Activated gamma-delta T cell treated with Interleukin-2 at 50 U/mL for 16 hours (primary cell): Measurements from ENCODE around the gene MYO1E.
"Not testable (repeated sequence)": the region's sequence is repeated elsewhere in the genome, so short reads cannot be mapped to it uniquely, and the experiment has no call there.

Source experiments
- DNase-seq: peaks from one replicate; pipeline ENCODE4 v3.0.0-alpha.2; 2020

Gene MYO1E

DNA sequence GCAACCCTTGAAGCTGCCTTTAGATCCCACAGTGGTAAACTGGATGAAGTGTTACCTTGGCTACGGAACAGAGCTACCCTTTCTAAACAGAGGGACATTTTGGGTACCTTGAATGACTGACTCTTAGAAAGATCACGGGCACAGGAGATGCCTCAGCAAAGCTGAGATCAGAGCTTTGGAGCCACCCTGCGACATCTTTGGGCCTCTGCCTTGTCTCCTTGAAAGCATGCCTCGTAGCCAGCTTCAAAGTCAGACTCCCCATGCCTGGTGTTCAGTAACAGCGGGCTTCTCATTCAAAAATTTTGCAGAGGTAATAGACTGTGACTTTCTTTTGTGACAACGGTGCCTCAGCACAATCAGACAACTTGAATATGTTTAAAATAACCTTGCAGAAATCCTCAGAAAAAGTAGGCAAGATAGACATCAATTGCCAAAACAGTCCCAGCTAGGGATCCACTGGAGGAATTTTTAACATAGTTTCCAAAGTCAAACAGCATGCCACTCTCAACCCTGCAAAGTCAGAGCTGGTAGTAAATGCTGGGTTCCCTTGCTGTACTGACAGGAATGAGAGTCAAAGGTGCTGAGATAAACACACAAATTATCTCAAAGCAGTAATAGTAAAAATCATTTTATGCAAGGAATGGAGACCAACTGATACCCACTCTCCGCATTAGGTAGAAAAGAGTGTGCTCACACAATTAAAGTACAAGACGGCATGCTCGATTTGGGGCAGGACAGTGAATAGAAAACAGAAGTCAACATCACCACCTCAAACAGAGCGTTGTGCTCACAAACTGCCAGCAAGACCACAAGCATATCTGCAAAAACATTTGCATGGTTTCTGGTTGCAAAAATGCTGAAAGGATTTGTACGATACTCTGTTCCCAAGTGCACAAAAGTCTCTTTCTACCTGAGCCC lies 82.1 kb downstream of the MYO1E start:
- no peak for DNase-seq

DNA sequence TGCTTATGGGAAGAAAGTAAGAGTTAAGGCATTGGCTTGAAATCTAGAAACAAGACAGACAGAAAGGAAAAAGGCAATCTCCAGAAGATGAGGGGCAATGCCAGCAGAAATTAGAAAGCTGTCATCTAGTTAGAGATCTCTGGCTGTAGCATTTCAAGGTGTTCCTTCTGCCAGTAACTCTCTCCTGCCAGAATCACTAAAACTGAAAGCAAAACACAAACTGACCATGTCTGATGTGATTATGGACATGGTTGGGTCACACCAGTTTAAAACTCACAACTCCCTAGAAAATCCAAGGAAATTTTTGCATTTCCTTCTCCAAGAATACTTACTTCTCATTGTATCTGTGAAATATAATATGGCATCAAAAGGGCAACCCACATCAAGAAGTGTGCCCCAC lies 83.1 kb downstream of the MYO1E start:
- no peak for DNase-seq

DNA sequence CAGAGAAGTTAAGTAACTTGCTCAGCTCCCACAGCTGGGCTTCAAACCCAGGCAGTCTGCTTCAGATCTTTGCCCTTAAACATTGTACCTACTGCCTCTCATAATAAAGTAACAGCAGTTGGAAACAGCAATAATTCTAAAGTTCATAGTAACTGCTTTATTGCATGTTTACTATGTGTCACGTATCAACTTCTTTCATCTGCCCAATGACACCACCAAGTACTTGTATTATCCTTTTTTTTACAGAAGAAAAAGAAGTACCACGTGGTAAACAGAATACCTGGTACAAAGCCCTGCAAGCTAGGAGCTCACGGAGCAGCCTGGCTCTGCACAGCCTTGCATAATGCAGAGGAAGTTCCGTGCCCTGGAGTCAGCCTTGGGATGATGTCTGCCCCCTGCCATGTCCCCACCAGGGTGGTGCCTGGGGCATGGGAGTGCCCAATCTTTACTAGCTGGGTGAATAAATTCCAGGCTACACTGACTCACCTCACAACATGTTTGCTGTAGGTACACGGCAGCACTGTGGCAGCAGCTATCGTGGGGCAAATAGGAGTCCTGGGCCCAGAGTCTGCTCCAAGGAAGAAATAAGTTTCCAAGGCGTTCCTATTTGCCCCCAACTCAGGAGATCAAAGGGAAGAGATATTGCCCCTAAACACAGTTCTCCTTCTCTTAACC lies 88.8 kb downstream of the MYO1E start:
- DNase-seq: no peak

DNA sequence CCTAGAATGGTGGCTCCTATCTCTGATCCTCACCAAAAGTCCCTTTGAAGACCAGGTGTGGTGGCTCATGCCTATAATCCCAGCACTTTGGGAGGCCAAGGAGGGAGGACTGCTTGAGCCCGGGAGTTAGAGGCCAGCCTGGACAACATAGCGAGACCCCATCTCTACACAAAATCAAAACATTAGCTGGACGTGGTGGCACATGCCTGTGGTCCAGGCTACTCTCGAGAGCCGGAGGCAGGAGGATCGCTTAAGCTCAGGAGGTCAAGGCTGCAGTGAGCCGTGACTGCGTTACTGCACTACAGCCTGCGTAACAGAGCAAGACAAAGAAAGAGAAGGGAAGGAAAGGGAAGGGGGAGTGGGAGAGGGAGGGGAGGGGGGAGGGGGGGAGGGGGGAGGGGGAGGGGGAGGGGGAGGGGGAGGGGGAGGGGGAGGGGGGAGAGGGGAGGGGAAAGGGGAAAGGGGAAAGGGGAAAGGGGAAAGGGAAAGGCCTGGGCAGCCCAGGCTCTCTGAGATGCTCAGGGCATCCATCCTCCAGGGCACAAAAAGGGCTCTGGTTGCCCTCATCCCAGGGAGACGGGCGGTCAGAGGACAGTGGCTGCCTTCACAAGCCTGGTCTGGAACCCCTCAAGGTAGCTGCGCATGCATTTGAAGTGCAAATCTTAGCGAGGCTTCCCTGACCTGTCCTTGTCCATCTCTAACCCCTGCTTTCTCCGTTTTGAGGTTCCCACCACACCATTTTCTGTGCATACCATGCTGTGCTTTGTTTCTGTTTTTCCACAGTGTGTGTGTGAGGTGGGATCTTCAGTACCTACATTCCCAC lies 89.9 kb downstream of the MYO1E start:
- DNase-seq: no peak

DNA sequence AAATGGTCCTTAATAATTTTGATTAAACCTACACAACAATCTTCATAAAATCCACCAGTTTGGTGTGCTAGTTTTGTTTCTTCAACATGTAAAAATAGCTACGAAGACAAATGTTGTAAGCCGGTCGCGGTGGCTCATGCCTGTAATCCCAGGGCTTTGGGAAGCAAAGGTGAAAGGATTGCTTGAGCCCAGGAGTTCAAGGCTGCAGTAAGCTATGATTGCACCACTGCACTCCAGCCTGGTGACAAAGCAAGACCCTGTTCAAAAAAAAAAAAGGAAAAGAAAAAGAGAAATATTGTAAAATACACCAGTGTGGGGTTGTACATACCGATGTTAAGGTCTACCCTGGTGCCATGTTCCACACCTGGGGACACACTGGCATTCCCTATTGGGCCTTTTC lies 91.0 kb downstream of the MYO1E start:
- DNase-seq: no peak

DNA sequence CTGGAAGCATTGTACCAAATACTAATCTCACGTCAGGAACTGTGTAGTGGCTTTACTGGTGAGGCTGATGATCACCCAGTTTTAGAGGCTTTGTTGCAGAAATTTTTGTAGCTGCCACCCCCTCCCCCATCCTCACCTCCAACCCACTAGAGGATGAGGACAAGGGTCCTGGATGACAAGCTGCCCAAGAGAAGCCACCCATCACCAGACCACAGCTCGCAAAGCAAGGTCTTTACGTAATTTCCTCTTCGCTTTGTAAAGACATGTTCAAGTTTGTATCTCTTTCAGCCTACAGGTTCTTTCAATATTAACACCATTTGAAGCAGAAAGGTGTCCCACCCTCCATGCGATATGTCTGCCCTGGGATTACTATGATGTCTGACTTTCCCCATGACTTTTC lies 91.8 kb downstream of the MYO1E start:
- no peak for DNase-seq

DNA sequence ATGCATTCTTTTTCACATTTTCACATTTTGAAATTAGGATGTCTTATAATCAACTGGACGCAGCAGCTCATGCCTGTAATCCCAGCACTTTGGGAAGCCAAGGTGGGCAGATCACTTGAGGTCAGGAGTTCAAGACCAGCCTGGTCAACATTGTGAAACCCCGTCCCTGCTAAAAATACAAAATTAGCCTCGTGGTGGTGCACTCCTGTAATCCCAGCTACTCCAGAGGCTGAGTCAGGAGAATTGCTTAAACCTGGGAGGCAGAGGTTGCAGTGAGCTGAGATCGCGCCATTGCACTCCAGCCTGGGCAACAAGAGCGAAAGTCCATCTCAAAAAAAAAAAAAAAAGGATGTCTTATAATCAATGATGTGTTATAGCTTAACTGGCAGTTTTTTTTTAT lies 92.4 kb downstream of the MYO1E start:
- not testable (repeated sequence) for DNase-seq

DNA sequence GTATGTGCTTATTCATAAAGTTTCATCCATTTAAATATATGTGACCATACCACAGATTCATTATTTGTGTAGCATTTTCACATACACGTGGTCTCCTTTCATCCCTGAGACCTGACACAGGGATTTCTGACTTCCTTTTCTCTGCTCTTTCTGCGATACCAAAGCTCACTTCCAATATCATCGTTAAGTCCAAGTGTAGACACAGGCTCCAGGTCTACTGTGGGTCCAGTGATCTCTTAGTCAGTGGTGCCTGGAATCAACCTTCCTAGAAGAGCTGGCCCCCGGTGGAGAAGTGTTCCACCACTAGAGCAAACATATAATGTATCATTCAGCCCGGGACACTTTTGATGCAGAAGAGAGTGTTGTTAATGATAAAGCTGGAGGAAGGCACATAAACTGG lies 93.6 kb downstream of the MYO1E start:
- no peak for DNase-seq

DNA sequence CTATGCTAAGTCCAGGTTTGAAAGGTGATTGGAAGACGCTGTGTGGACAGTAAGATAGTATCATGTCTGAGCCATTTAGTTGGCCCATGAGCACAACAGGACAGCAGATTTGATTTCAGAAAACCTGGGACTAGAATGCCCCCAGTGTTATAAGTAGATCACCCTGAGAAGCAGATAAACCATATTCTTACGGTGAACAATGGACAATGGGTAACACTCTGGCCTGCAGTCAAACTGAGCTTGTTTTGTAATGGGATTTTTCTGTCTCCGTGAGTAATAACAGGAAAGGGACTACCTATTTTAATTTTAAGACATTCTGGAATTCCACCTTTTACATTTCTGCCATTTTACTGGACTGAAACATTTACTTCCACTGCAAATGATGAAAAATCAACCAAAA lies 94.6 kb downstream of the MYO1E start:
- DNase-seq: no peak

DNA sequence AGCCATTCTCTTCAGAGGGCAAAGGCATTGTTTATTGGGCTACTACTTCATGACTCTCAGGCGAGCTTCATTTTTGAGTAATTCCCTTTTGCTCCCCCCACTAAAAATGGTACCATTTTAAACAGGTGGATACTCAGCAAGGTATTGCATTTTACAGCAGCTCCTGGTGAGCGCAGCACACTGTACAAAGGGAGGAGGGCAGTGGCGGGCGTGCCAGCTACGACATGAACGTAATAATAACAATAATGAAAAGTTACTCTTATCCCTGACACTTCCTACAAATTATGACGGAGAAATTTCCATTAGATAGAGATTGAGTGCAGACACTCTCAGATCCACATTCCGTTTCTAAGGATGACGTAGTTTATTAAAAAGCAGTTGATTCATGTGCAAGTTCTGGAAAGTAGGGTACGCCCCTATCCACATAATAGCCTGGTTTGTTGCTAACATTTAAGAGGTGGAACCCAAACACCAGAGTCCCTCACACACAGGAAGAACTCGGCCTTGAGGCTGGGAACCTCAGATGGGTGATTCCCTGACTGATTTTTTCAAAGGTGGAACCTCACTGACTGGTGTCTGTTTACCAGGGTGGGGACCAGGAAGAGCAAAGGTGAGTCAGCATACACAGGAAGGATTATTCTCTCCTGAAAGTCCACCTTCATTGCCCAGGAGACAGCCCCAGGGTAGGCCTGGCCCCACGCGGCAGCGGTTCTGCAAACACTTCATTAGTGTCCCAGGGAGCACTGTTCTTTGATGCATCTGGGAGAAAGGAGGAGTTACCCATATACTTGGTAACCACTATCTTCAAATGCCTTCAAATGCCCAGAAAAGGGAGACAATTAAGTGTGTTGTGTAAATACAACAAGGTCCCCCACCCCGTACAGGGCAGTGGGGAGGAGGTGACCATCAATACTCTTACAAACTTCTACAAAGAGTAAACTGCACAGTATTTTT lies 96.2 kb downstream of the MYO1E start:
- no peak for DNase-seq

DNA sequence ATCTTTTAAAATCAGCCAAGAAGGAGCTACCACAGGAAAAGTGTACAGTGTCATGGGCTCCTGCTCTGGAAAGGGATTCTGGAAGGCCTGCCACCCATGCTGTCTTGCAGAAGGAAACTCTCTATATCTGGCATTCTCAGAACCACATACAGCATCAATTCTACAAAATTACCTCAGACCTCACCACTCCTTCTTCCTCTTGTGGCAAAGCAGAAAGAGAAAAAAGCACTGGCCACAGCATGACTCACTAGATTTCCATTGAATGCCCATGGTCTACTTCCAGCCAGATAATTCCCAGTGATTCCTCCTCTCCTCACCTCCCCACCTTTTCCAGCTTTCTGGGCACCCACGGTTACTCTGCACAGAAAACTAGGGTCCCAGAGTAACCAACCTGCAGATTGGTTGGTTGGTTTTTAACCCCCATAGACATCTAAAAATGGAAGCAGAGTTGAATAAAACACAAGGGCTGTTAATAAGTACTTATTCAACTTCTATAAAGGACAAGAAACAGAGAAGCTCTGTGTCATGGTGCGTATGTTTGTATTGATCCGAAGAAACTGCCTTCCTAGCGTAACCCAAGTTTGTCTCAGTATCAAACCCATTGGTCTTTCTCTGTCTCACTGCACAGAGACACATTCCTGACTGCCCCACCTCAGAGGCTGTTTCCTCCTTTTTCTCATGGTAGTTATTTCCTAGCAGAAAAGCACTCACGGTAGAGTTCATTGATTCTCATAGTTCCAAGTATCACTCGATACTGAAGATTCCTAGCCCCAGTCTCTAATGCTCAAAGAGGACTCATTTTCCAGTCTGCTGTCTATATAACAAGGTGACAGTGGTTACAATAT lies 98.3 kb downstream of the MYO1E start:
- no peak for DNase-seq

DNA sequence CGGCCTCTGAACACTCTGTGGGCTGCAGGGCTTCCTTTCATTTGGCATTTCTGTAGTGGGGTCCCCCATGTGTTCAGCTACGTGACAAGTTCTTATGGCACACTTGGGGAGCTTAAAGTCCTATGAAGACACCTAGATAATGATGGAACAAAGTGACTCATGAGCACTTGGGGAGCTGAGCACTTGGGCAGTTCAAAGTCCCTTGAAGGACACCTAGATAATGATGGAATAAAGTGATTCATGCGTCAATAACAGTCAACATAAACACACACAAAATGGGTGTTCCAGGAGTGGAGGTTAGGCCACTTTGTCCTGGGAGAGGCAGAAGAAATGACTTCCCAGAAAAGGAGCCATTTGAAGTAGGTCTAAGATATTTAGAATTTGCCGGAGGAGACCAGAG lies 99.4 kb downstream of the MYO1E start:
- DNase-seq: no peak

DNA sequence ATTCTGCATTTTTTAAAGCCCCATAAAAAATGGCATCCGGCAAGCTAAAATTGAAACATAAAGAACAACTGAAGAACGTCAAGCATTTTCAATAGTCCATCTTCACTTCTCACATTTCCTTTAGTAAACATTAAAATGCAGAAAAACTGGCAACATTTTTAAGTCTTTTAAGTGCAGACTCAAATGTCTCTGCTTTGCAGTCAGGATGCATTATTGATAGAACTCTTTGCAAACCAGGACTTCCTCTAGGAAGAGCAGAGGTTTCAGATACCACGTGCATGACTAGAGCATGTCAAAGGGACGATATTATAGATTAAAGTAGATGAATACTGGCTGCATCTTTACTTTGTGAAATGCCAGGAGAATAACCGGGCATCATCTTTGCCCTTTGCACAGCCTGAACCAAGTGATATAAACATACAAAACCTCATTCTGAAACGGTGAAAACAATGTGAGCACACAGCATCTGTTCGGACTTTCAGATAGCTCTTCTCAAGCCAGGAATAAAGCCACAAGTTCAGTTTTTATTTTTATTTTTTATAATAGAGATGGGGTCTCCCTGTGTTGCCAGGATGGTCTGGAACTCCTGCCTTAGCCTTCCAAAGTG lies 101.0 kb downstream of the MYO1E start:
- no peak for DNase-seq

DNA sequence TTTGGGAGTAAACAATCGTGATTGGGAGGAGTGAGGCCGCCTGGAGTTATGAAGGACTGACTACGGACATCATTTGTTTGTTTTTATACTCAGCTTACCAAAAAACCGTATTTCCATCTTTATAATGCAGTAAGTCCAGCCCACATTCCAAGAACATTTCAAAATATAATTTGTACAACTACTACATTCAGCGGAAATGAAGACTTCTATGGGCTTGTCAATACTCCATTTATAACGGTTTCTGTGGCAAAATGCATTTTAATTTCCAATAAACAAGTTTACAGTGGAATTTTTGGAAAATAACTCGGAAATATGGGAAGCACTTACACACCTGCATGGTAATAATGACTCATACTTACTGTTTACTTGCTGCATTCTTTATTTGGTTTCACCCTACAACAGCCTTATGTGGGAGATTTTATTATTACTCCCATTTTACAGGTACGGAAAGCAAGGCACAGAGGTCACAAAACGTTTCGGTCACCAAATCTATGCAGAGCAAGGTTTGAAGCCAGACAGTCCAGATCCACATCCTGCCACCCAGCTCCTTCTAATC lies 103.7 kb downstream of the MYO1E start:
- DNase-seq: no peak

DNA sequence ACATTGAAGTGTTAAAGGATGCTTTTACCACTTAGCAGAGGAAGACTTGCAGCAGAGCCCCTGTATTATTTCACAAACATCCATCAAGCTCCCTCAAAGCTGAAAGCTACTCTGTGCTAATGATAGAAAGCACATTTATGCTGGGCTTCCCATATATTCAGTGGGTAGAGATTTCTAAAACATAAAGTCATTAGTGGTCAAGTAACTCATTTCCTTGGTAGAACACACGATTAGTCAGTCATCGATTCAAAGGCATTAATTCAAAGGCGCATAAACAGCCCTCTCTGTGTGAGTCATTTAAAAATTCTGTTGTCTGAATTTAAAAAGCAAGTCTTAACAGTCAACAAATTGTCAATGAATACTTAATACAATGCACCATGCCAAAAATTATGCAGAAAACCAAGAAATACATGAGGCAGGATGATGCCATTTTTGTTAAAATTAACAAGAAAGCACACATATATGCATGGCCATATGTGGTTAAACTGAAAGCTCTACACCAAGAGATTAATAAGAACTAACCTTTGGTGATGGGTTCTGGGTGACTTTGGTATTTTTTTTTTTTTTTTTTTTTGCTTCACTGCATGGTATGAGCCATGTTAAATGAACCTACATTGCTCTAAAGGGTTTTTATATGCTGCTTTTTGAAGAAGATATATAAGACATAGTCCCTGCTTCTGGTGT lies 104.4 kb downstream of the MYO1E start:
- DNase-seq: no peak

DNA sequence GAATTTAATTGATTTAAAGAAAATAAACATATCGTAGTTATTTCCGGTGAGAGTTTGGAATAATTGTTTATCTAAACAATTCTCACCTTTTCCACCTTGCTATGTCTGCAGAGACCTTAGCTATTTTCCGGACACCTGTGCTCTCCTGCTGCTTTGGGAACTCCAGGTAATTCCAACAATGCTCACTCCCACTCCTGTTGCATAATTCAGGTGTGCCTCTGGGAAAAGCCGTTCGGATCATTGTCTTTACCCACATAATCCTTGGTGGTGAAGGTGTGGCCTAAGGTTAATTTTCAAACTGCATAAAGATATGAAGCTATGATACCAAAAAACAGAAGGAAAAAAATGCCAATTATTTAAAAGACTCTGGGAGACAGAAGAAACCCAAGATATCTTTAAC lies 106.6 kb downstream of the MYO1E start:
- no peak for DNase-seq

DNA sequence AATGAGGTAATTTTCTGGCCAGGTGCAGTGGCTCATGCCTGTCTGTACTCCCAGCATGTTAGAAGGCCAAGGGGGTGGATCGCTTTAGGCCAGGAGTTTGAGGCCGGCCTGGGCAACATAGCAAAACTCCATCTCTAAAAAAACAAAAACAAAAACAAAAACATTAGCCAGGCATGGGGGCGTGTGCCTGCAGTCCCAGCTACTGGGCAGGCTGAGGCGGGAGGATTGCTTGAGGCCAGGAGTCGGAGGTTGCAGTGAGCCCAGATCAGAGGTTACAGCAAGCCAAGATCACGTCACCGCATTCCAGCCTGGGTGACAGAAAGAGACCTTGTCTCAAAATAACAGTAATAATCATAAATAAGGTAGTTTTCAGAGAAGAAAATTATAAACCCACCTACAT lies 110.4 kb downstream of the MYO1E start:
- no peak for DNase-seq

DNA sequence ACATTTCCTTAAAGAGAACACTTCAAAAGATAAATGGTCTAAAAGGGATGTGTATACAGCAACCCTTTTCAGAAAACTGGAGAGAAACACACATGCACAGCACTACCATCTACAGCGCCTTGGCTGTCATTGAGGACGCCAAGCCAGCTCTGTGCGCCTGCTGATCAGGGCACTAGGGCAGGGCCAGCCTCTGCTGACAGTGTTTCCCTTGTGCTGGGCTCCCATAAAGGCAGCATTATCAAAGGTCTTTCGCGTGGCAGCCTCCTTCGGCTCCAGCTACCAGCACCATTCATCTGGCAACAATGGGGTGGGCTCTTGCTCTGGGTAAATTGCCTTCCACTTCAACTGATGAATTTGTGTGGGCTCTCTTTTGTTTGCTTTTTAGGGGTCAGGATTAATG lies 112.6 kb downstream of the MYO1E start:
- DNase-seq: no peak

DNA sequence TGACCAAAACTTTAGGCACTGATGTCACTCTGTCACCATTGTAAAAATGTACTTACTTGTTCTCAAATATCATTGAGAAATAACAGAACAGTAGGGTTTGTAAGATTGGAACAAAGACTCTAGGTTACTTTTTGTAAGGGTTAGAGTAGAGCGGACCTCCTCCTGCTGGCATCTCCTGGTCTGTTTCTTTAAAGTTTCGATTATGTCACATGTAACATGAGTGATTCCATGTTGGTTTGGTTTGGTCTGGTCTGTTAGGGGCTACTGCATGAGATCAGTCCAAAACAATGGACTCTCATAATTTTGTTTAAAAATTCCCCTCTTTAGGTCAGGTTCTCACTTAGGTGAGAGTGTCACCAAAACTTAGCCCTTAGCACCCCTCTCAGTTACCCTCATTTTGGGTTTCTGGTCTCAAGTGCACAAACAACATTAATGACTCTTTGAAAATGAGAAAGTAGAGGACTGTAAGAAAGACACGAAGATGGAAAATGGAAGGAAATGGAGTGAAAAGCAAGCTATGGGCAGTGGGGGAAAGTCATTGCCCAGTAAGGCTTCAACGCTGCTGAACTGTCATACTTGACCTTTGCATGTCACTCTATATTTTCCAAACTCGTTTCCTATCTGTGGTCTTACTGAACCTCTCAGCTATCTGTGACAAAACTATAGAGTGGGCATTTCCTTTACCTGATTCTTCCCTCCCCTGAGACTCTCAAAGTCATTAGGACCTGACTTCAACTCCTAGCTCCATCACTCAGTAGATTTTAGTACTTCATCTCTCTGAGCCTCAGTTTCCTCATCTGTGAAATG lies 113.3 kb downstream of the MYO1E start:
- DNase-seq: no peak
